Trophoblast cell (in vitro differentiated cells and primary cell): ENCODE data around the gene SH2D4B.

Source experiments
- DNase-seq, 2 donors: peaks; one replicate each; pipeline ENCODE4 v3.0.0-alpha.2; 2016
- H2AFZ ChIP-seq: 2 replicates; pipeline ENCODE4 v1.6.1; 2013; ENCODE audit warnings: low read length, moderate library complexity, mild to moderate bottlenecking; ENCODE audit not compliant: insufficient read depth, poor library complexity
- H2AK5ac ChIP-seq: 2 replicates; pipeline ENCODE4 v1.6.1; 2013; ENCODE audit warnings: mild to moderate bottlenecking, low read length
- H2BK120ac ChIP-seq: 2 replicates; pipeline ENCODE4 v1.6.1; 2013; ENCODE audit warnings: low read length, mild to moderate bottlenecking, moderate library complexity; ENCODE audit not compliant: insufficient read depth, poor library complexity
- H2BK12ac ChIP-seq: 2 replicates; pipeline ENCODE4 v1.6.1; 2013; ENCODE audit warnings: mild to moderate bottlenecking, low read length, moderate library complexity
- H2BK5ac ChIP-seq: 2 replicates; pipeline ENCODE4 v1.6.1; 2013; ENCODE audit warnings: low read length, low read depth, moderate library complexity, mild to moderate bottlenecking; ENCODE audit not compliant: poor library complexity
- H3K14ac ChIP-seq: 2 replicates; pipeline ENCODE4 v1.6.1; 2013; ENCODE audit warnings: mild to moderate bottlenecking, low read length
- H3K18ac ChIP-seq: 2 replicates; pipeline ENCODE4 v1.6.1; 2013; ENCODE audit warnings: mild to moderate bottlenecking, low read length
- H3K23ac ChIP-seq: 2 replicates; pipeline ENCODE4 v1.6.1; 2013; ENCODE audit warnings: low read length
- H3K27ac ChIP-seq: 2 replicates; pipeline ENCODE4 v1.5.1; 2013; ENCODE audit warnings: low read depth, mild to moderate bottlenecking, inconsistent platforms, low read length, moderate library complexity
- H3K27me3 ChIP-seq: 2 replicates; pipeline ENCODE4 v1.6.1; 2013; ENCODE audit warnings: inconsistent platforms, mild to moderate bottlenecking, low read length, moderate library complexity; ENCODE audit not compliant: insufficient read depth
- H3K36me3 ChIP-seq, 2 experiments: 1 replicate in 1 of 2; 2 replicates in 1 of 2; pipeline ENCODE4 v1.6.1; 2013; ENCODE audit warnings: low read length in 2 of 2, mild to moderate bottlenecking in 2 of 2, moderate library complexity in 1 of 2; ENCODE audit not compliant: insufficient read depth in 2 of 2, control insufficient read depth in 1 of 2
- H3K4ac ChIP-seq: 2 replicates; pipeline ENCODE4 v1.6.1; 2013; ENCODE audit warnings: low read depth, mild to moderate bottlenecking, low read length, moderate library complexity
- H3K4me1 ChIP-seq, 2 experiments: 1 replicate in 1 of 2; 2 replicates in 1 of 2; pipeline ENCODE4 v1.6.1; 2013; ENCODE audit warnings: low read length in 2 of 2, mild to moderate bottlenecking in 2 of 2, moderate library complexity in 1 of 2; ENCODE audit not compliant: insufficient read depth in 2 of 2, control insufficient read depth in 1 of 2
- H3K4me2 ChIP-seq: 2 replicates; pipeline ENCODE4 v1.6.1; 2013; ENCODE audit warnings: inconsistent platforms, mild to moderate bottlenecking, low read length, moderate library complexity
- H3K4me3 ChIP-seq: 2 replicates; pipeline ENCODE4 v1.5.1; 2013; ENCODE audit warnings: mild to moderate bottlenecking, low read depth, low read length, inconsistent platforms
- H3K79me1 ChIP-seq: one replicate; pipeline ENCODE4 v1.6.1; 2013; ENCODE audit warnings: low read length
- H3K79me2 ChIP-seq: 2 replicates; pipeline ENCODE4 v1.6.1; 2013; ENCODE audit warnings: low read length, mild to moderate bottlenecking; ENCODE audit not compliant: control insufficient read depth, insufficient read depth, poor library complexity
- H3K9ac ChIP-seq: 2 replicates; pipeline ENCODE4 v1.6.1; 2013; ENCODE audit warnings: mild to moderate bottlenecking, low read length
- H3K9me3 ChIP-seq: 2 replicates; pipeline ENCODE4 v1.6.1; 2013; ENCODE audit warnings: low read depth, mild to moderate bottlenecking, control low read depth, inconsistent platforms, low read length; ENCODE audit not compliant: insufficient read depth
- H4K12ac ChIP-seq: 2 replicates; pipeline ENCODE4 v1.6.1; 2013; ENCODE audit warnings: low read depth, mild to moderate bottlenecking, low read length, moderate library complexity
- H4K8ac ChIP-seq: 2 replicates; pipeline ENCODE4 v1.6.1; 2013; ENCODE audit warnings: low read depth, mild to moderate bottlenecking, low read length, moderate library complexity
- H4K91ac ChIP-seq: one replicate; pipeline ENCODE4 v1.6.1; 2013; ENCODE audit warnings: low read depth, mild to moderate bottlenecking, low read length, moderate library complexity
- WGBS: extraction: QIAGEN DNeasy Blood & Tissue Kit; methylation state at CpG from one replicate; pipeline ENCODE4 v1.1.7; 2013; ENCODE audit warnings: missing lambda C conversion rate; ENCODE audit not compliant: insufficient read length, insufficient coverage; ENCODE audit errors: extremely low coverage; 5-methylcytosine and 5-hydroxymethylcytosine counted together

Gene SH2D4B

DNA sequence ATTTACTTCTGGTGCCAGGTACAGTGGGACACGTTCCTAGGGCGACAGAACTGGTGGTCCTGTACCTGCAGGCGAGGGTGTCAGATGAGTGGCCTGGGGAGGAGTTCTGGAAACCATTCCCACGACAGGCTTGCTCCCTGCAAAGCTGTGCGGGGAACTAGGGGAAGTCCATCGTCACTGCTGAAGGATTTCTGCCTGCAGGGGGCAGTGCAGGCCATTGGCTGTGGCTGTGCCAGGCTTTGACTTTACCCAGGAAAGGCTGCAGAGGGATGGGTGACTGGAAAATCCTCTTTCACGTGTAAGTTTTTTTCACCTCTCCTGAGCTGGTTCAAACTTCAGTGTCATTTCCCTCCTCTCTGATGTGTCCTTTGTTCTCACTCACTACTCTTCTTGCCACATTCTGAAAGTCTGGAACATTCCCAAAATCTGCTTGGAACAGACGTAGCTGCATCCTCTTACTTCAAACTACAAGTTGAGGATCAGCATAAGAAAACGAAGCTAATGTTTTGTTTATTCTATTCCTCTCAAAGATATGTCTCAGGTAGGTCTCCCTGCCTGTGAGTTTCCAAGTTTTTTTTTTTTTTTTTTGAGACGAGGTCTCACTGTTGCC lies 126.5 kb downstream of the SH2D4B start:
- Histone ChIP-seq H3K14ac (no peak overlapping the region), H3K9me3 (peaks cover 3% of the 10 kb centered on the region), H4K12ac (no peak overlapping the region), H3K79me1 (no peaks in the 10 kb centered on the region), H3K4me1 (peaks cover 2 to 3% of the 10 kb centered on the region in 2 experiments), H3K18ac (no peak overlapping the region), H3K9ac (no peak overlapping the region), H4K91ac (no peak overlapping the region), H3K27ac (no peak overlapping the region), H3K23ac (no peak overlapping the region), H3K27me3 (no peaks in the 10 kb centered on the region), H3K4me3 (peak overlapping the region; percentile 30), H3K4me2 (no peak overlapping the region), H3K79me2 (no peaks in the 10 kb centered on the region), H4K8ac (no peak overlapping the region), H3K36me3 (no peaks in the 10 kb centered on the region), H3K4ac (no peak overlapping the region), H2AK5ac (no peak overlapping the region), H2BK5ac (no peak overlapping the region), H2BK12ac (no peak overlapping the region), H2BK120ac (no peak overlapping the region), H2AFZ (no peak overlapping the region)
- WGBS: no CpG with 5 or more reads among the region's 10 CpGs
- DNase-seq: peak; percentile 64 to 88

DNA sequence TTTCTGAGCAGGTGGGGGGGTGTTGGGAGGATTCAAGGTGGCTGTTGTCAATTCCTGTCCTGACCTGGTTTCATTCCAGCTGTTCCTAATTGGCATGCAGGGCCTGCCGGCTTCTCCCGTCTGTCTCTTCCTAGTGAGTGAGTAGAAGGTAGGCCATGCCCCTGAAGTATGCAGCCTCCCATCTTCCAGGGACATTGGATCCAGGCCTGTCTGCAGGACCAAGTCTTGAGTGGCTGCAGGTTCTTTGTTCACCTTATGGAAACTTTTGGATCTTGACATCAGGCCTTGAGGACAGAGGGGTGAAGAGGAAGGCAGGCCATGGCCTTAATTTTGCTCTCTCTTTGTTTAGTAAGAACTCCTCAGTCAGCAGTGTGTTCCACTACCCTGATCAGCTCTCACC lies 131.8 kb downstream of the SH2D4B start:
- no peak overlapping the region for H3K23ac ChIP-seq
- no peak overlapping the region for H4K12ac ChIP-seq
- no peaks in the 10 kb centered on the region for H3K36me3 ChIP-seq
- no peak overlapping the region for H3K14ac ChIP-seq
- H3K9ac ChIP-seq: no peak overlapping the region
- H3K27me3 ChIP-seq: no peaks in the 10 kb centered on the region
- peak; percentile 4 to 35 for DNase-seq
- peaks cover 3% of the 10 kb centered on the region for H3K9me3 ChIP-seq
- WGBS: no CpG with 5 or more reads among the region's 2 CpGs
- H3K4me1 ChIP-seq: peaks cover 0 to 2% of the 10 kb centered on the region in 2 experiments
- H3K79me1 ChIP-seq: no peaks in the 10 kb centered on the region
- no peak overlapping the region for H2BK5ac ChIP-seq
- H3K4ac ChIP-seq: no peak overlapping the region
- H3K79me2 ChIP-seq: no peaks in the 10 kb centered on the region
- H4K8ac ChIP-seq: no peak overlapping the region
- H2BK120ac ChIP-seq: no peak overlapping the region
- no peak overlapping the region for H3K4me2 ChIP-seq
- no peak overlapping the region for H3K18ac ChIP-seq
- no peak overlapping the region for H2AFZ ChIP-seq
- no peak overlapping the region for H2AK5ac ChIP-seq
- no peak overlapping the region for H2BK12ac ChIP-seq
- H3K4me3 ChIP-seq: no peak overlapping the region
- H4K91ac ChIP-seq: no peak overlapping the region
- H3K27ac ChIP-seq: no peak overlapping the region

DNA sequence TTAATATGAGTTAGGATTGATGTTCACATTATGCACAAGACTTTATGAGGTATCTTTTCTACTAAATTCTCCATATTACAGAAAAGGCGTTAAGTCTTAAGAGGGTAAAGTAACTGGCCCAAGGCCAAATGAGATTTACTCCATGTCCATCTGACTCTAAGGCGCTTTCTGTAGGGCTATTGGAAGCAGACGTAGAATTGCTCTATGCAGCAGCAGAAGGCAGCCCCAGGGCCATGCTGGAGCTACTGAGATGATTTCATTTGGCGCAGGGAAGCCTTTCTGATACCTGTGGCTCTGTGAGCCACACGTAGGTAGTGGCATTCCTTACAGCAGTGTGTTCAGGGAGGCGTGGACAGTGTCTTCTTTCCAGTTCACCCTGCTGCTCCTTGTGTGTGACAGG lies 133.1 kb downstream of the SH2D4B start:
- no peaks in the 10 kb centered on the region for H3K79me2 ChIP-seq
- no peak overlapping the region for H4K8ac ChIP-seq
- DNase-seq: no peak
- no peak overlapping the region for H3K14ac ChIP-seq
- no peak overlapping the region for H4K91ac ChIP-seq
- no peak overlapping the region for H3K9ac ChIP-seq
- no peak overlapping the region for H3K4me2 ChIP-seq
- no CpG with 5 or more reads among the region's 6 CpGs for WGBS
- peaks cover 3% of the 10 kb centered on the region for H3K9me3 ChIP-seq
- no peak overlapping the region for H2AFZ ChIP-seq
- no peak overlapping the region for H3K4me3 ChIP-seq
- H3K27ac ChIP-seq: no peak overlapping the region
- no peaks in the 10 kb centered on the region for H3K36me3 ChIP-seq
- no peak overlapping the region for H2BK12ac ChIP-seq
- no peaks in the 10 kb centered on the region for H3K27me3 ChIP-seq
- H3K4ac ChIP-seq: no peak overlapping the region
- H2AK5ac ChIP-seq: no peak overlapping the region
- H3K18ac ChIP-seq: no peak overlapping the region
- H4K12ac ChIP-seq: no peak overlapping the region
- H2BK120ac ChIP-seq: no peak overlapping the region
- peaks cover 0 to 1% of the 10 kb centered on the region in 2 experiments for H3K4me1 ChIP-seq
- no peak overlapping the region for H2BK5ac ChIP-seq
- no peak overlapping the region for H3K23ac ChIP-seq
- H3K79me1 ChIP-seq: no peaks in the 10 kb centered on the region

DNA sequence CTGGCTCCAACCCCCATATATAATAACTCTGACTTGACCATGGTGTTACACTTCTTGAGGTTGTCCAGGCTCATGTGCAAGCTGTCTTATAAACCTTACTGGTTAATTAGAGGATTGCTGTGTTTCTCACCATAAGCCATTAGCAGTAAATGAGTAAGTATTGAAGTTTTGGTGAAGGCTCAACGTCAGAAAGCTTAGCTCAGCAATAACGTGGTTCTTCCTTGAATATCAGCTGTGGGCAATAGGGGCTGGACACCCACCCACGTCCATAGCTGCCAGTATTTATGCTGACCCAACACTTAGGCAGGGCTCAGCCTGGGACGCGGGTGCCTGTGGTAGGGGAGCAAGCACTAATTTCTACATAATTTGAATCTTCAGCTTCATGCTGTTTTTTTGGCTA lies 134.1 kb downstream of the SH2D4B start:
- no peak overlapping the region for H3K9ac ChIP-seq
- H3K14ac ChIP-seq: no peak overlapping the region
- H3K27ac ChIP-seq: no peak overlapping the region
- no peak overlapping the region for H3K4me2 ChIP-seq
- no peak for DNase-seq
- H3K79me2 ChIP-seq: no peaks in the 10 kb centered on the region
- no peak overlapping the region for H2BK12ac ChIP-seq
- H3K79me1 ChIP-seq: no peaks in the 10 kb centered on the region
- no peaks in the 10 kb centered on the region for H3K4me1 ChIP-seq
- no peak overlapping the region for H3K4ac ChIP-seq
- H2AFZ ChIP-seq: no peak overlapping the region
- H3K36me3 ChIP-seq: no peaks in the 10 kb centered on the region
- H2BK5ac ChIP-seq: no peak overlapping the region
- H2BK120ac ChIP-seq: no peak overlapping the region
- H3K4me3 ChIP-seq: no peak overlapping the region
- no peak overlapping the region for H3K18ac ChIP-seq
- H4K12ac ChIP-seq: no peak overlapping the region
- H3K27me3 ChIP-seq: no peaks in the 10 kb centered on the region
- no peaks in the 10 kb centered on the region for H3K9me3 ChIP-seq
- WGBS: no CpG with 5 or more reads among the region's 5 CpGs
- H2AK5ac ChIP-seq: no peak overlapping the region
- H3K23ac ChIP-seq: no peak overlapping the region
- H4K8ac ChIP-seq: no peak overlapping the region
- no peak overlapping the region for H4K91ac ChIP-seq
